Activated CD4-positive, alpha-beta T cell treated with anti-CD3 and anti-CD28 coated beads, Interleukin-2, Interleukin-6, amounts not matched to agents 100 ng/mL and 50 ng/mL, durations not matched to agents 16 hours and 8 hours (primary cell): ENCODE results near the gene PLCG1.

Source experiments
- DNase-seq: peaks from one replicate; pipeline ENCODE4 v3.0.0-alpha.2; 2020

Gene PLCG1

GRCh38 chr20:41145317-41145716 is 8.0 kb downstream of the PLCG1 start:
- DNase-seq, result no peak

- no peak for DNase-seq
Measured at GRCh38 chr20:41145821-41146620, 8.7 kb downstream of the PLCG1 start.

GRCh38 chr20:41147767-41148191 is 10.4 kb downstream of the PLCG1 start:
- DNase-seq, result no peak

GRCh38 chr20:41148942-41149341 is 11.6 kb downstream of the PLCG1 start:
- DNase-seq, result no peak

GRCh38 chr20:41150664-41151063 is 13.3 kb downstream of the PLCG1 start:
- DNase-seq, result peak; percentile 33

- no peak for DNase-seq
Measured at GRCh38 chr20:41151134-41151869, 14.0 kb downstream of the PLCG1 start.

- no peak for DNase-seq
Measured at GRCh38 chr20:41152108-41152757, 14.9 kb downstream of the PLCG1 start.

GRCh38 chr20:41154436-41155176 is 17.3 kb downstream of the PLCG1 start:
- no peak for DNase-seq

- no peak for DNase-seq
Measured at GRCh38 chr20:41155261-41155660, 17.9 kb downstream of the PLCG1 start.

GRCh38 chr20:41158082-41158625 is 20.8 kb downstream of the PLCG1 start:
- no peak for DNase-seq

- no peak for DNase-seq
Measured at GRCh38 chr20:41159547-41159946, 22.2 kb downstream of the PLCG1 start.

GRCh38 chr20:41160686-41161085 is 23.3 kb downstream of the PLCG1 start:
- DNase-seq, result no peak

- no peak for DNase-seq
Measured at GRCh38 chr20:41161886-41162285, 24.5 kb downstream of the PLCG1 start.

GRCh38 chr20:41162396-41162795 is 25.1 kb downstream of the PLCG1 start:
- DNase-seq, result no peak

GRCh38 chr20:41163821-41164220 is 26.5 kb downstream of the PLCG1 start:
- DNase-seq, result no peak

- no peak for DNase-seq
Measured at GRCh38 chr20:41165001-41165882, 27.9 kb downstream of the PLCG1 start.

- no peak for DNase-seq
Measured at GRCh38 chr20:41166201-41167117, 29.1 kb downstream of the PLCG1 start.

- DNase-seq, result no peak
Measured at GRCh38 chr20:41167118-41167470, 29.8 kb downstream of the PLCG1 start.

GRCh38 chr20:41167481-41168253 is 30.3 kb downstream of the PLCG1 start:
- DNase-seq, result peak; percentile 19
